HepG2 (cell line): ENCODE data around the gene FBXL12. TPM values are rescaled to one million over a fixed set of nuclear protein-coding genes. Genes with fewer than 3 reads are reported as not detected.
A peak's percentile ranks its signal among the peaks of the same experiment; 100 is the strongest.

ENCODE experiments used
- ARNT ChIP-seq: fragments of 450-650 bp; IDR thresholded peaks from 2 replicates; pipeline ENCODE4 v1.6.1; 2017
- BORCS8-MEF2B ChIP-seq: sonication (generic); formaldehyde crosslinking; IDR thresholded peaks from 2 replicates; pipeline ENCODE4 v1.8.0; 2022; ENCODE audit warnings: mild to moderate bottlenecking, missing genetic modification reagents
- DMTF1 ChIP-seq: sonication (generic); formaldehyde crosslinking; IDR thresholded peaks from 2 replicates; pipeline ENCODE4 v1.4.0; 2020; ENCODE audit warnings: mild to moderate bottlenecking, missing genetic modification reagents
- GATAD2A ChIP-seq: IDR thresholded peaks from 2 replicates; pipeline ENCODE4 v1.6.1; 2016
- HNF4G ChIP-seq, 2 experiments: sonication (generic) in 1 of 2; formaldehyde crosslinking in 1 of 2; IDR thresholded peaks; 2 replicates each; pipeline versions ENCODE4 v1.4.0 to v1.6.1; 2011 to 2020; ENCODE audit warnings: borderline replicate concordance in 2 of 2, low read depth in 2 of 2, mild to moderate bottlenecking in 2 of 2, low read length in 1 of 2, missing genetic modification reagents in 1 of 2, moderate library complexity in 1 of 2
- POLR2AphosphoS2 ChIP-seq: IDR thresholded peaks from 2 replicates; pipeline ENCODE4 v1.6.1; 2011; ENCODE audit warnings: low read depth, low read length, improper control_type of control experiment
- POLR2AphosphoS5 ChIP-seq: IDR thresholded peaks from 2 replicates; pipeline ENCODE4 v1.6.1; 2012; ENCODE audit warnings: low read depth, low read length
- PPARG ChIP-seq: conservative IDR thresholded peaks from 2 replicates; pipeline ENCODE4 v1.6.1; 2016; ENCODE audit warnings: missing biosample characterization, missing genetic modification reagents
- RARA ChIP-seq: IDR thresholded peaks from 2 replicates; pipeline ENCODE4 v1.6.1; 2016; ENCODE audit warnings: missing genetic modification reagents, missing compliant biosample characterization
- RFX5 ChIP-seq: IDR thresholded peaks from 2 replicates; pipeline ENCODE4 v1.6.1; 2011; ENCODE audit warnings: low read depth, low read length, improper control_type of control experiment
- RFXAP ChIP-seq: sonication (generic); formaldehyde crosslinking; IDR thresholded peaks from 2 replicates; pipeline ENCODE4 v1.4.0; 2020; ENCODE audit warnings: missing genetic modification reagents, borderline replicate concordance
- SNAI1 ChIP-seq: sonication (generic); formaldehyde crosslinking; IDR thresholded peaks from 2 replicates; pipeline ENCODE4 v1.5.0; 2020; ENCODE audit warnings: mild to moderate bottlenecking, missing genetic modification reagents, borderline replicate concordance
- TERF1 ChIP-seq: sonication (generic); formaldehyde crosslinking; IDR thresholded peaks from 2 replicates; pipeline ENCODE4 v1.8.0; 2022; ENCODE audit warnings: mild to moderate bottlenecking, missing genetic modification reagents, moderate library complexity
- ZBTB1 ChIP-seq: sonication (generic); formaldehyde crosslinking; IDR thresholded peaks from 2 replicates; pipeline ENCODE4 v1.4.0; 2020; ENCODE audit warnings: missing genetic modification reagents, borderline replicate concordance
- ZFP90 ChIP-seq: sonication (generic); formaldehyde crosslinking; IDR thresholded peaks from 2 replicates; pipeline ENCODE4 v1.8.0; 2022; ENCODE audit warnings: missing genetic modification reagents, mild to moderate bottlenecking, inconsistent platforms, borderline replicate concordance
- ZNF124 ChIP-seq: sonication (generic); formaldehyde crosslinking; IDR thresholded peaks from 2 replicates; pipeline ENCODE4 v1.4.0; 2020; ENCODE audit warnings: missing genetic modification reagents
- ZNF282 ChIP-seq: fragments of 450-650 bp; IDR thresholded peaks from 2 replicates; pipeline ENCODE4 v1.6.1; 2018; ENCODE audit not compliant: partially characterized antibody
- ZNF652 ChIP-seq: IDR thresholded peaks from 2 replicates; pipeline ENCODE4 v1.6.1; 2016; ENCODE audit warnings: low read depth, borderline replicate concordance
- ZNF709 ChIP-seq: sonication (generic); formaldehyde crosslinking; IDR thresholded peaks from 2 replicates; pipeline ENCODE4 v1.5.0; 2020; ENCODE audit warnings: mild to moderate bottlenecking, missing genetic modification reagents
- polyA plus RNA-seq, 8 experiments: library from polyadenylated mRNA; depleted of rRNA in 3 of 8; stranded (reverse) in 7 of 8; unstranded in 1 of 8; fragments of >200 nt; fragmentation: Illumina TruSeq in 4 of 8; extraction: Trizol in 4 of 8; gene quantifications; 2 replicates each; pipeline versions ENCODE4 v1.2.1 to v1.2.3, GENCODE V29; 2011 to 2016; ENCODE audit warnings: low read depth in 4 of 8, missing spikeins in 1 of 8, mixed read lengths in 1 of 8; ENCODE audit not compliant: insufficient read depth in 1 of 8
- total RNA-seq, 5 experiments: library from RNA; depleted of rRNA; stranded (reverse); fragments of >200 nt; fragmentation: Illumina TruSeq; extraction: Trizol; gene quantifications; 2 replicates each; pipeline ENCODE4 v1.2.3, GENCODE V29; 2016; ENCODE audit warnings: low read depth in 1 of 5
- TF ChIP-seq, protein P1 (sequence below): IDR thresholded peaks from 2 replicates; pipeline ENCODE4 v1.6.1; 2016; ENCODE audit warnings: low read depth
- TF ChIP-seq, protein P2 (sequence below): sonication (generic); formaldehyde crosslinking; IDR thresholded peaks from 2 replicates; pipeline ENCODE4 v1.4.0; 2020; ENCODE audit warnings: missing genetic modification reagents, borderline replicate concordance
- TF ChIP-seq, protein P3 (sequence below): sonication (generic); formaldehyde crosslinking; IDR thresholded peaks from 2 replicates; pipeline ENCODE4 v1.5.0; 2020; ENCODE audit warnings: missing genetic modification reagents

Gene FBXL12
- total and polyA plus RNA-seq, 2 of the 13 experiments (the other 11 are each of a cell fraction or from before 2014, with no cell fraction given): 20.4 to 23.1 TPM

DNA sequence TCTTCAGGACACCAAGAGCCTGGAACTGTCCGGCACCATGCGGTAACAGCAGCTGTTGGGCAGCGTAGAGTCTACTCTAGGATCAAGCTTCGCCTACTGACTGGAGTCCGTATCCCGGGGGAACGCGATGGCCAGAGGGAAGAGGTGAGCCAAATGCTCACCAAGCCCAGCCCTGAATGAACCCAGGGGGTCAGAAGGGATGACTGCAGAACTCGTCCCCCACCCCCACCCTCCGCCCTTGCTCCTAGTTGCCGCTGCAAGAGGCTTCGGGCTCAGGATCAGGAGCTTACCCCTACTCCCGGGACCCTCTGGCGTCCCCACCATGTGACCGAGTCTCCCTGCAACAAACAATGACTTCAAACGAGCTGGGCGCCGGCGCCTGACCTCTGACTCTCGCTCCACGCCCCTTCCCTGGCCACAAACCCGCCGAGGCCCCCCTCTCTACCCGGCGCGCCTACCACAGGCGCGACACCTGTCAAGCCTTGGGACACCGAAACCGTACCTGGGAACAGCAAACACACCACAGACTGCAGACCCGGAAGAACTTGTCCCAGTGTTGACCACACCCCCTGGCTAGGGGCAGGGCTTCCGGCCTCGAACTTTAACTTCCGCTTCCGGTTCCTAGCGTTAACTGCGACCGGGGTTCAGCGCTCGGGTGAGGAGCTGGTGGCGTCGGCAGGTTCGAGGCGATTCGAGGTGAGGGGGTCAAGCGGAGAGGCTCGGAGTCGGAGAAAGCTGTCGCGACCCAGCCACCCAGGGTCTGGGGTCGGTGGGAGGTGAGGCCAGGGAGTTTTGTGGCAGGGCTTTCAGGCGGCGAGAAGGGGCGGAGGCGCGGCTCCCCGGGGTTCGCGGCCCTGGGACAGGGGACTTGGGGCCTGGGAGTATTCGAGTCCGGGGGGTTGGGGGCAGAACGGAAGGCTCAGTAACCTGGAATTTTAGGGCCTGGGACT is 8.7 kb upstream of the FBXL12 start, which contains the start of gene UBL5 (continued):
- peak; percentile 78 for TF ChIP-seq ZNF709 (CRISPR knock-in tag)
- TF ChIP-seq ZBTB1 (CRISPR knock-in tag): no peak
- TF ChIP-seq BORCS8-MEF2B (CRISPR knock-in tag): 0 out of 2 replicates have a peak, but pooled peaks have one; percentile 32
- peak; percentile 81; the same call in 1 of the 2 replicates for TF ChIP-seq ZNF124 (CRISPR knock-in tag)
- TF ChIP-seq PPARG (CRISPR knock-in tag): 0 out of 2 replicates have a peak, but pooled peaks have one; percentile 22
- TF ChIP-seq RFX5: no peak
- TF ChIP-seq HNF4G (IDR thresholded peaks at IDR 0.05; ENCODE audit: borderline replicate concordance, low read depth, low read length): no peak
- TF ChIP-seq HNF4G (CRISPR knock-in tag; IDR thresholded peaks at IDR 0.05; ENCODE audit: borderline replicate concordance, low read depth): no peak
- 0 out of 2 replicates have a peak, but pooled peaks have one; percentile 23 for TF ChIP-seq SNAI1 (CRISPR knock-in tag)
- no peak for TF ChIP-seq POLR2AphosphoS2
- TF ChIP-seq, protein P1, sequence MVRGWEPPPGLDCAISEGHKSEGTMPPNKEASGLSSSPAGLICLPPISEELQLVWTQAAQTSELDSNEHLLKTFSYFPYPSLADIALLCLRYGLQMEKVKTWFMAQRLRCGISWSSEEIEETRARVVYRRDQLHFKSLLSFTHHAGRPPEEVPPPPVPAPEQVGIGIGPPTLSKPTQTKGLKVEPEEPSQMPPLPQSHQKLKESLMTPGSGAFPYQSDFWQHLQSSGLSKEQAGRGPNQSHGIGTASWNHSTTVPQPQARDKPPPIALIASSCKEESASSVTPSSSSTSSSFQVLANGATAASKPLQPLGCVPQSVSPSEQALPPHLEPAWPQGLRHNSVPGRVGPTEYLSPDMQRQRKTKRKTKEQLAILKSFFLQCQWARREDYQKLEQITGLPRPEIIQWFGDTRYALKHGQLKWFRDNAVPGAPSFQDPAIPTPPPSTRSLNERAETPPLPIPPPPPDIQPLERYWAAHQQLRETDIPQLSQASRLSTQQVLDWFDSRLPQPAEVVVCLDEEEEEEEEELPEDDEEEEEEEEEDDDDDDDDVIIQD (CRISPR knock-in tag): 0 out of 2 replicates have a peak, but pooled peaks have one; percentile 40
- TF ChIP-seq, protein P2, sequence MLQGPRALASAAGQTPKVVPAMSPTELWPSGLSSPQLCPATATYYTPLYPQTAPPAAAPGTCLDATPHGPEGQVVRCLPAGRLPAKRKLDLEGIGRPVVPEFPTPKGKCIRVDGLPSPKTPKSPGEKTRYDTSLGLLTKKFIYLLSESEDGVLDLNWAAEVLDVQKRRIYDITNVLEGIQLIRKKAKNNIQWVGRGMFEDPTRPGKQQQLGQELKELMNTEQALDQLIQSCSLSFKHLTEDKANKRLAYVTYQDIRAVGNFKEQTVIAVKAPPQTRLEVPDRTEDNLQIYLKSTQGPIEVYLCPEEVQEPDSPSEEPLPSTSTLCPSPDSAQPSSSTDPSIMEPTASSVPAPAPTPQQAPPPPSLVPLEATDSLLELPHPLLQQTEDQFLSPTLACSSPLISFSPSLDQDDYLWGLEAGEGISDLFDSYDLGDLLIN (CRISPR knock-in tag): no peak
- TF ChIP-seq, protein P3, sequence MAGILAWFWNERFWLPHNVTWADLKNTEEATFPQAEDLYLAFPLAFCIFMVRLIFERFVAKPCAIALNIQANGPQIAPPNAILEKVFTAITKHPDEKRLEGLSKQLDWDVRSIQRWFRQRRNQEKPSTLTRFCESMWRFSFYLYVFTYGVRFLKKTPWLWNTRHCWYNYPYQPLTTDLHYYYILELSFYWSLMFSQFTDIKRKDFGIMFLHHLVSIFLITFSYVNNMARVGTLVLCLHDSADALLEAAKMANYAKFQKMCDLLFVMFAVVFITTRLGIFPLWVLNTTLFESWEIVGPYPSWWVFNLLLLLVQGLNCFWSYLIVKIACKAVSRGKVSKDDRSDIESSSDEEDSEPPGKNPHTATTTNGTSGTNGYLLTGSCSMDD (CRISPR knock-in tag): no peak
- peak; percentile 64 for TF ChIP-seq GATAD2A (CRISPR knock-in tag)
- TF ChIP-seq ZFP90 (CRISPR knock-in tag): peak; percentile 92
- peak; percentile 98 for TF ChIP-seq POLR2AphosphoS5
- no peak for TF ChIP-seq DMTF1 (CRISPR knock-in tag)
- no peak; the same call in 1 of the 2 replicates for TF ChIP-seq RFXAP (CRISPR knock-in tag)
- no peak for TF ChIP-seq ZNF652 (CRISPR knock-in tag)
- TF ChIP-seq ARNT: no peak
- TF ChIP-seq ZNF282: no peak
- TF ChIP-seq TERF1 (CRISPR knock-in tag): no peak
- TF ChIP-seq RARA: 0 out of 2 replicates have a peak, but pooled peaks have one; percentile 23
